Measurements from ENCODE around the gene SLC6A13. TPM values are rescaled to one million over a fixed set of nuclear protein-coding genes. Genes with fewer than 3 reads are reported as not detected.
A peak's percentile ranks its signal among the peaks of the same experiment; 100 is the strongest.

SLC6A13 gene
- polyA plus RNA-seq, 1 experiment = not detected

DNA sequence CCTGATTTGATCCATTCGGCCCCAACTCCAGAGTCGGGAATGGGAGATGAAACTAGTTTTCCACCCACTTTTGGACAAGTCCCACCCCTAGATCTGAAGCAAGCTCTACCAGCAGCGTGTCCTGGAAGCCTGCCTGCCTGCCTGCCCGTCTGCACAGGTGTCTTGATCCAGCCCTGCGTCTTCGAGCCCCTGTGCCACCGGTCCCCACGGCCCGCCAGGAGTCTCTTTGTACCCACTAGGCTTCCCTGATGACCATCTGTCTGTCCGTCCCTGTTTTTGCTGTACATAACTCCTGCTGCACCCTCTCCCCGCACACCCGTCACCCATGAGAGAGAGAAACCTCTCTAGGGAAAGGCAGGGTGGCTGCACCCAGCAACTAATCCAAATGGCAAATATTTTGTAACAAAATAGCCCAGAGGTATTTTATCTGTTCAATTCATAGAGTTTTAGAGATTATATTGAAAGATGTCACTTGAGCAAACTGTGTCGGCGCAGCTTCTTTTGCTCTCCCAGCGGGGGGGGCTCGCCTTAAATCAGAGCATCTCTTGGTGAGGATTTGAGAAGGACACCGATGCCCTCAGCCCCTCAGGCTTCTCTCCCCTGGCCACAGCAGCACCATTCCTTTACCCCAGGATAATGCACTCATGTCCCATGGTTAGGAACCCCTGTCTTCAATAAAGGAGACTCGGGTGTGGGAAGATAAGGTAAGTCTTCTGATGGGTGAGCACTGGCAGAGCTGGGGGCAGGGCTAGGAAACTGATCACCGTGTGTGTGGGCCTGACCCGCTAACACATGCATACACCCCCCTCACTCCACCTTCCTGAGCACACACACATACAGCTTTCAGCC lies 84.4 kb downstream of the SLC6A13 start:
- TF ChIP-seq, protein P1, sequence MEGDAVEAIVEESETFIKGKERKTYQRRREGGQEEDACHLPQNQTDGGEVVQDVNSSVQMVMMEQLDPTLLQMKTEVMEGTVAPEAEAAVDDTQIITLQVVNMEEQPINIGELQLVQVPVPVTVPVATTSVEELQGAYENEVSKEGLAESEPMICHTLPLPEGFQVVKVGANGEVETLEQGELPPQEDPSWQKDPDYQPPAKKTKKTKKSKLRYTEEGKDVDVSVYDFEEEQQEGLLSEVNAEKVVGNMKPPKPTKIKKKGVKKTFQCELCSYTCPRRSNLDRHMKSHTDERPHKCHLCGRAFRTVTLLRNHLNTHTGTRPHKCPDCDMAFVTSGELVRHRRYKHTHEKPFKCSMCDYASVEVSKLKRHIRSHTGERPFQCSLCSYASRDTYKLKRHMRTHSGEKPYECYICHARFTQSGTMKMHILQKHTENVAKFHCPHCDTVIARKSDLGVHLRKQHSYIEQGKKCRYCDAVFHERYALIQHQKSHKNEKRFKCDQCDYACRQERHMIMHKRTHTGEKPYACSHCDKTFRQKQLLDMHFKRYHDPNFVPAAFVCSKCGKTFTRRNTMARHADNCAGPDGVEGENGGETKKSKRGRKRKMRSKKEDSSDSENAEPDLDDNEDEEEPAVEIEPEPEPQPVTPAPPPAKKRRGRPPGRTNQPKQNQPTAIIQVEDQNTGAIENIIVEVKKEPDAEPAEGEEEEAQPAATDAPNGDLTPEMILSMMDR (IDR thresholded peaks at IDR 0.05; ENCODE audit: low read depth, low read length) = no peak
- ChIA-PET POLR2A (interaction anchor here (1.3 kb wide), 1 partner anchor 11 kb away, joined by 4 read pairs; no protein-coding TSS in a partner anchor), CTCF (interaction anchor here (1.0 to 2.0 kb wide), 2 partner anchors 12 to 25 kb away, joined by 3 to 7 read pairs; no protein-coding TSS in a partner anchor)
- Histone ChIP-seq H3K27ac (ENCODE audit: low read depth, low read length) (no peak overlapping the region), H3K27me3 (ENCODE audit: control insufficient read depth, insufficient read depth, low read length) (peaks cover 2% of the 10 kb centered on the region), H3K9me3 (ENCODE audit: control insufficient read depth, insufficient read depth, low read length) (no peaks in the 10 kb centered on the region), H3K4me3 (ENCODE audit: low read depth, low read length) (no peak overlapping the region)
- no peak for DNase-seq (ENCODE audit: low read depth, low spot score)

DNA sequence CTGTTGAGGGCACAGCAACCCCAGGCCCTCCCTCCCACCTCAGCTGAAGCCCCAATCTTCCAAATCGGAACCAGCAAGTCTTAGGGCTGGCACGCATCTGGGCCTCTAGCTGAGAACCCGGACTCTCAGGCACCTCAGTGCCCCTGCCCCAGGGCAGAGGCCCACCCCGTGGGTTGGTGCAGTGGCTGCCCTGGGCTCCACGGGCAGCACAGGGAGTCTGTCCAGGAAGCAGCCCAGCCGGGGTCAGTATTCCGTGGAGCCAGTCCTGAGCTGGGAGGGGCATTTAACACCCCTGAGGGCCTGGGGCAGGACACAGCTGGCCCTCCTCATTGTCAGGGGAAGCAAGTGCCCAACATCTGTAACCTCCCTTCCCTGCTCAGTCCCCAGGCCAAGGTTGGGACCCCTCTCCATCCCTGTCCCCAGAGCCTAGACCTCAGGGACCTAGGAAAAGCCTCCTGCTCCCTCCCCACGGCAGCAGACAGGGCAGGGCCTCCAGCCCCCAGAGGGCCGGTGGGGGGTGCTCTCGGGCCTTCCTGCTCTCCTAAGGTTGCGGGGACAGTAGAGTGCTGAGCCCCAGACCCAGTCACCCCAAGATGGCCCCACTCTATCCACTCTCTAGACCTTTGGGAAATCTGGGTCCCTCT lies 85.2 kb downstream of the SLC6A13 start:
- POLR2A ChIA-PET = interaction anchor here (1.3 kb wide), 1 partner anchor 10 kb away, joined by 4 read pairs; no protein-coding TSS in a partner anchor

DNA sequence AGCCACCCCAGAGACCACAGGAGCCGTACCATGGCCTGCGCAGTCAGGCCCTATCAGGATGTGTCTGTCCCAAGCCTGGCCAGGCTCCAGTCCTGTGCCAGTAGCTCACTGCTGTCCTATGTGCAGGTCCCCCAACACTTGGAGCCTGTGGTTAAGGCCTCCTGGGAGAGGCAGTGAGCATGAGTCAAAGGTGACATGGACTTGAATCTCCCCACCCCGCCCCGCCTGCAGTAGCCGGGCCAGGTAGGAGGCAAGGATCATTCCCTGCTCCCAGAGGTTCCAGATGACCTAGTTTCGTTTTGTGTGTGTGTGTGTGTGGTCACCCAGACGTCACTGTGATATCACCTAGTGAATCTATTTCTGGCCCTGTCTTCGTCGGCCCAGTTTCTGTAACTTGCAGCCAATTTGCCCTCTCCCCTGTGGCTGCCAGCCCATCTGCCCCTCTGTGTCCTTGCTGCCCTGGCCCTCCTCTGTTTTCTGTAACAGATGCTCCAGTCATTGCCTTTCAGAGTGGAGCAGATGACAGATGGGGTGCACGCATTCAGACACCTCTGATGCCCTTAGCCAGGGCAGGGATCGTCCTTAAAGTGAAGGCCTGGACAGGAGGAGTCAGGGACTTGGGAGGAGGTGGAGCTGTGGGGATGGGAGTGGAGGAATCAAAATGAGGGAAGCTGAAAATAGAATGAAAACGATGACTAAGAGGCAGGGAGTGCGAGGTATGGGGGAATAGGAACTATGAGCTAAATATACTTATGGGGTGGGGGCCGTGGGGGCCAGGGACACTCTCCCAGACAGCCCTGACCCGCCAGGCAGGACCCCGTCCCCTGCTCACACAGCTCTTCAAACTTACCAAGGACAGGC lies 86.1 kb downstream of the SLC6A13 start:
- Histone ChIP-seq H3K27me3 (ENCODE audit: control insufficient read depth, insufficient read depth, low read length) (peaks cover 5% of the 10 kb centered on the region), H3K27ac (ENCODE audit: low read depth, low read length) (peak overlapping the region; percentile 47), H3K4me3 (ENCODE audit: low read depth, low read length) (no peak overlapping the region), H3K9me3 (ENCODE audit: control insufficient read depth, insufficient read depth, low read length) (no peaks in the 10 kb centered on the region)
- TF ChIP-seq, protein P1 (IDR thresholded peaks at IDR 0.05; ENCODE audit: low read depth, low read length) = no peak
- CTCF ChIA-PET = interaction anchor here (2.0 kb wide), 1 partner anchor 24 kb away, joined by 7 read pairs; no protein-coding TSS in a partner anchor
- POLR2A ChIA-PET = interaction anchor here (1.3 kb wide), 1 partner anchor 9 kb away, joined by 4 read pairs; no protein-coding TSS in a partner anchor
- DNase-seq (ENCODE audit: low read depth, low spot score) = peak; percentile 16

More for the DNA sequence above, 85.2 kb downstream of the SLC6A13 start:
- DNase-seq (ENCODE audit: low read depth, low spot score) = no peak
- H3K27ac ChIP-seq (ENCODE audit: low read depth, low read length) = peak overlapping the region; percentile 47
- peaks cover 3% of the 10 kb centered on the region for H3K27me3 ChIP-seq (ENCODE audit: control insufficient read depth, insufficient read depth, low read length)
- CTCF ChIA-PET = interaction anchor here (2.0 kb wide), 1 partner anchor 24 kb away, joined by 7 read pairs; no protein-coding TSS in a partner anchor
- no peak overlapping the region for H3K4me3 ChIP-seq (ENCODE audit: low read depth, low read length)
- no peaks in the 10 kb centered on the region for H3K9me3 ChIP-seq (ENCODE audit: control insufficient read depth, insufficient read depth, low read length)
- TF ChIP-seq, protein P1 (IDR thresholded peaks at IDR 0.05; ENCODE audit: low read depth, low read length) = no peak

DNA sequence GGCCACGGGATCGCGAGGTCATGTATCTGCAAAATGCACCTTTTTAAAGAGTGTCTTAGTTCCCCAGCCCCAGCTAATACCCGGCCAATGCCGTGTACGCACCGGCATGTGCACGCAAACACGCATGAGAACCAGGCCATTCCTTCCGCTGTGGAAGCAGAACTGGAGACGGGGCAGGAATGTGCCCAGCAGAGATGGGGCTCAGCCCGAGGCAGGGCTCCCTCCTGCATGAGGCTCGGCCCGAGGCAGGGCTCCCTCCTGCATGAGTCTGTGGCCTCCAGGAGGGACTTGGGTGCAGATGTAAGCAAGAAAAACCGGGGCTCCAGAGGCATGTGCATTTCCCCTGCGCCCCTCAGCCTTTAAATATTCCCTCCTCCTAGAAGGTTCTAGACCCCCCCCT lies 86.9 kb downstream of the SLC6A13 start:
- no peak overlapping the region for H3K4me3 ChIP-seq (ENCODE audit: low read depth, low read length)
- peaks cover 5% of the 10 kb centered on the region for H3K27me3 ChIP-seq (ENCODE audit: control insufficient read depth, insufficient read depth, low read length)
- POLR2A ChIA-PET = no interaction called here
- no peaks in the 10 kb centered on the region for H3K9me3 ChIP-seq (ENCODE audit: control insufficient read depth, insufficient read depth, low read length)
- CTCF ChIA-PET = interaction anchor here (0.7 kb wide), 1 partner anchor 253 kb away, joined by 3 read pairs; no protein-coding TSS in a partner anchor
- H3K27ac ChIP-seq (ENCODE audit: low read depth, low read length) = no peak overlapping the region
- TF ChIP-seq, protein P1 (IDR thresholded peaks at IDR 0.05; ENCODE audit: low read depth, low read length) = no peak
- no peak for DNase-seq (ENCODE audit: low read depth, low spot score)
